Posterior cingulate gyrus (tissue), 11 donors: ENCODE data around the gene EXOC1L.
"Not testable (repeated sequence)": the region's sequence is repeated elsewhere in the genome, so short reads cannot be mapped to it uniquely, and the experiment has no call there.

Experiments used
- DNase-seq, 10 donors: peaks; one replicate each; pipeline versions ENCODE4 v3.0.0 to v3.0.0-alpha.2; 2020 to 2021; ENCODE audit warnings: mixed read lengths in 3 of 10
- intact Hi-C: fragments of 100-400 bp; cut with DNase I; formaldehyde crosslinking; loops from one replicate; pipeline ENCODE4 v1.15.1; 2023

The EXOC1L gene

GRCh38 chr4:55837903-55838302 is 18.3 kb downstream of the EXOC1L start:
- intact Hi-C loops = no loop called here
- no peak for DNase-seq

DNA sequence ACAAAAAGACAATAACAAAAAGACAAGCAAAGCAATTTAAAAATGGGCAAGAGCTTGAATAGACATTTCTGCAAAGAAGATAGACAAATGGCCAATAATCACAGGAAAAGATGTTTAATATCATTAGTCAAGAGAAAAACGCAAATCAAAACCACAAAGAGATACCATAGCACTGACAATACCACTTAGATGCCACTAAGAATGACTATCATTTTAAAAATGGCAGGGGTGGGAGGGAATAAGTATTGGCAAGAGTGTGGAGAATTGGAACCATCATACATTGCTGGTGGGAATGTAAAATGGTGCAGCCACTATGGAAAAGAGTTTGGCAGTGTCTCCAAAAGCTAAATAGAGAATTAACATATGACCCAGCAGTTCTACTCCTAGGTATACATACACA is 18.8 kb downstream of the EXOC1L start:
- intact Hi-C loops = no loop called here
- DNase-seq = no peak

DNA sequence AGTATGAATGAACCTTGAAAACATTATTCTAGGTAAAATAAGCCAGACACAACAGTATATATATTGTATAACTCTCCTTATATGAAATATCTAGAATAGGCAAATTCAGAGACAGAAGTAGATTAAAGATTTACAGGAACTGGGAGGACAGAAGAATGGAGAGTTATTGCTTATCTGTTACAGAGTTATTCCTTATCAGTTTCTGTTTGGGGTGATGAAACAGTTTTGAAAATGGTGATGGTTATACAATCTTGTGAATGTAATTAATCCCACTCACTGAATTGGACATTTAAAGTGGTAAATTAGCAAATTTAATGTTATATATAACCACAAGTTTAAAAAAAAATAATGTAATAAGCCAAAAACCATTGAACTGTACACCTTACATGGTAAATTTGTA is 19.4 kb downstream of the EXOC1L start:
- no peak for DNase-seq
- intact Hi-C loops = no loop called here

GRCh38 chr4:55840956-55841355 is 21.4 kb downstream of the EXOC1L start:
- no peak for DNase-seq
- intact Hi-C loops = no loop called here

- intact Hi-C loops = not testable (repeated sequence)
Observed at GRCh38 chr4:55841373-55842239, 22.0 kb downstream of the EXOC1L start.

GRCh38 chr4:55842312-55842711 is 22.7 kb downstream of the EXOC1L start:
- intact Hi-C loops, DNase-seq: not testable (repeated sequence)

More at GRCh38 chr4:55841373-55842239, 22.0 kb downstream of the EXOC1L start:
- not testable (repeated sequence) for DNase-seq

GRCh38 chr4:55849724-55850123 is 30.1 kb downstream of the EXOC1L start:
- DNase-seq = no peak
- intact Hi-C loops = loop anchor here (5.0 to 10.0 kb wide), 3 partner anchors 98 to 502 kb away; partner anchors contain the start of genes CEP135, SRD5A3 and TMEM165

- DNase-seq = no peak
- intact Hi-C loops = loop anchor here (5.0 to 10.0 kb wide), 3 partner anchors 95 to 505 kb away; partner anchors contain the start of genes CEP135, SRD5A3 and TMEM165
Observed at GRCh38 chr4:55851885-55852284, 32.3 kb downstream of the EXOC1L start.

GRCh38 chr4:55853484-55854046 is 34.0 kb downstream of the EXOC1L start, which contains the start of gene EXOC1:
Gene EXOC1, plus strand, starts transcription at chr4:55853648. Its CDS starts 4,676 bp downstream, at chr4:55858324.
- intact Hi-C loops = loop anchor here (1.0 to 10.0 kb wide), 4 partner anchors 94 to 506 kb away; partner anchors contain the start of genes CEP135, CLOCK, SRD5A3 and TMEM165
- peak; percentile 97 to 100 (median 99) for DNase-seq

GRCh38 chr4:55854129-55854528 is 34.5 kb downstream of the EXOC1L start:
- DNase-seq = peak in 1 of 10 donors; percentile 19
- intact Hi-C loops = loop anchor here (5.0 to 10.0 kb wide), 3 partner anchors 93 to 507 kb away; partner anchors contain the start of genes CEP135, SRD5A3 and TMEM165

- no peak for DNase-seq
- intact Hi-C loops = loop anchor here (10.0 kb wide), 1 partner anchor 463 kb away; the partner anchor contains the start of gene TMEM165
Observed at GRCh38 chr4:55857586-55857985, 38.0 kb downstream of the EXOC1L start.

DNA sequence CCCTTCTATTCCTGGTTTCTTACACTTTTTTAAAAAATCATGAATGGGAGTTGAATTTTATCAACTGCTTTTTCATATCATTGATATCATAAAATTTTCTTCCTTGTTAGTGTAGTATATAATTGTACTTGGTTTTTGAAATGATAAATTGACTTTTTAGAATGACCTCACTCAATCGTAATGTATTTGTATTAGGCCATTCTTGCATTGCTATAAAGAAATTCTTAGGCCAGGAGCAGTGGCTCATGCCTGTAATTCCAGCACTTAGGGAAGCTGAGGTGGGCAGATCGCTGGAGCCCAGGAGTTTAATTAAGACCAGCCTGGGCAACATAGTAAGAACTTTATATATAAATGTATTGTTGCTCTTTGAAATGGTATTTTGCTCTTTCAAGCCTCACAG is 40.1 kb downstream of the EXOC1L start:
- intact Hi-C loops = loop anchor here (10.0 kb wide), 1 partner anchor 465 kb away; the partner anchor contains the start of gene TMEM165

DNA sequence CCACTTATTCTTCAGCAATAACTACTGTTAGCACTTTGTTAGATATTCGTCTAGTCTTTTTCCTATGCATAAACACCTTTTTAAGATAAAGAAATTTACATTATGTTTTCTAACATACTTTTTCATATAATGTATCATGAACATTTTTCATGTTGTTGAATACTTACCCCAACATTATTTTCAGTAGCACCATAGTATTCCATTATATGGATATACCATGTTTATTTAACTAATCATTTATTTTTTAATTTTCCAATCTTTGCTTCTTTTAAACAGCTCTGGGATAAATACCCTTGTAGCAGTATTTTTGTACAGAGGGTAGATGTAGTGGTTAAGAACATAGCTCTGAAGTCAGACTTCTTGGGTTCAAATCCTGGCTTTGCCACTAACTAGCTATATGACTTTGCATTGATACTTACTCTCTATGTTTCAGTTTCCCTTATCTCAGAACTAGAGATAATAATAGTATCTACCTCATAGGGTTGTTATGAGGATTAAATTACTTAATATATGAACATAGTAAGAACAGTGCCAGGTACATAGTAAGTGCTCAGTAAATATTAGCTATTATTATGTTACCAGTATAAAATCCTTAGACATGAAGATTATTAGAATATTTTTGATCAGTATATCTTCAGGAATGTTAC is 45.1 kb downstream of the EXOC1L start:
- intact Hi-C loops = no loop called here
- DNase-seq = no peak

More for the DNA sequence above, 40.1 kb downstream of the EXOC1L start:
- DNase-seq = no peak

- no peak for DNase-seq
- intact Hi-C loops = no loop called here
Observed at GRCh38 chr4:55865228-55865806, 45.7 kb downstream of the EXOC1L start.

DNA sequence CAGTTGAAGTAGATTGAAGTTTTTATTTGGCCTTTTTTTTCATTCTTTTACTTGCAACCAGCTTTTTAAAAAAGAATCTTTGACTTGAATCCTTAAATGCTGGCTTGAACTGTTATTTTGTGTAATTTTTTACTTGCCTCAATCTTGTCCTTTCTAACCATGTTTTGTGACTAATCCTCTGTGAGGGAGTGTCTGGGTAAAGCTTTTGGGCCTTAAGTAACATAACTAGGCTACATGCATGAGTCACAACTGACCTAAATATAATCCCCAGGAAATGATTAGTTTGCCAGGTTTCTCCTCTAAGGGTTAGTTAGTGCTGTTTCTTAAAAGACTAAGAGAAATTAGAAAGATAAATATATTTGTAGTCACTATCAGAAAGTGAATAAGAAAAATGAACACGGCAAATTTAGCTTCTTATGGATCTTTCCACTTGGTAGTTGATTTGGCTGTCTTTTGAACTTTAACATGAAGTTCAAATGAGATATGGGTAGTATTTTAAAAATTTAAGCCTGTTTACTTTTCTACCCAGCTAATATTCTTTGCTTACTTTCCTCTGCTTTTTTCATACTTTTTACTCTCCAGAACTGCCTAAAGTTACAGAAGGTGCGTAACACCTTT is 46.8 kb downstream of the EXOC1L start:
- DNase-seq = no peak
- intact Hi-C loops = no loop called here

- intact Hi-C loops = no loop called here
- no peak for DNase-seq
Observed at GRCh38 chr4:55866973-55867574, 47.5 kb downstream of the EXOC1L start.

DNA sequence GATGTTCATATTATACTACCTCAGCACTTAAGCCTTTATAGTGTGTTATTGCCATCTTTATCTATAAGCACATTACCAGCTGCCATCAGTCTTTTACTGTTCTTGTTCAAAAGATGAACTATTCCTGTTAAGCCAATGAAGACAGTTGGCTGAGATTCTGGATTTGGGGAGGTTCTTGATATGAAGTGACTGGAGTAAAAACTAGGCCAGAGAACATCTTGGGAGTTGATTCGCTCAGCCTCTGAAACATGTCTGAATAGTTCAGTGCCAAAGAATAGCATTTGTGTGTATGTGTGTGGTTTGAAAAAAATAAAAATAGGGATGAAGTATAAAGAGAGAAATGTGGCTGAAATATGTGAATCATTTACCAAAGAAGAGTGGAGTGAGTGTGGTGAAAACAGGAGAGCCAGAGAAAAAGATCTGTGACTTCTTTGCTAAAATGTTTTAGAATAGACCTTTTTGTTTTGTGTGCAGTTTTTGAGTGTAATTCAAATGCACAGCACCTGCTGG is 49.0 kb downstream of the EXOC1L start:
- DNase-seq = no peak
- intact Hi-C loops = no loop called here

DNA sequence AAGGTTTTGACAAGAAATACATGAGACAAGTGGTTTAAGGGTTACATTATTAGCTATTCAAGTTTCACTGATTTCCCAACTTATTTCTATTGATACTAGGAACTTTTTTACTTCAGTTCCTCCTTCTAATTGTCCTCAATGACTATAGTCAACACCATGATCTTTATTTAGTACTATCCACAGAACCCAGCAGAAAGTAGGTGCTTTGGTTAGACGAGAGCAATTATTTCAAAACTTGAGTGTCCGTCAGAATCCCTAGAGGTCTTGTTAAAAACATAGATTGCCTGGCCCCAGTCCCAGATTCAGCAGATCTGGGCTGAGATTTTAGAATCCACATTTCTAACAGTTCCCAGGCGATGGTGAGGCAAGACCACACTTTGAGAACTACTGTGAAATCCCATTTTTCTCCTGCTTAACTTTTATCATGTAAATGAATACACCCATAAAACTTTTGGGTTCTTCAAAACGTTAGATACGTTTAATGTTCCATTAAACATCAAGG is 51.8 kb downstream of the EXOC1L start:
- DNase-seq = no peak
- intact Hi-C loops = no loop called here

DNA sequence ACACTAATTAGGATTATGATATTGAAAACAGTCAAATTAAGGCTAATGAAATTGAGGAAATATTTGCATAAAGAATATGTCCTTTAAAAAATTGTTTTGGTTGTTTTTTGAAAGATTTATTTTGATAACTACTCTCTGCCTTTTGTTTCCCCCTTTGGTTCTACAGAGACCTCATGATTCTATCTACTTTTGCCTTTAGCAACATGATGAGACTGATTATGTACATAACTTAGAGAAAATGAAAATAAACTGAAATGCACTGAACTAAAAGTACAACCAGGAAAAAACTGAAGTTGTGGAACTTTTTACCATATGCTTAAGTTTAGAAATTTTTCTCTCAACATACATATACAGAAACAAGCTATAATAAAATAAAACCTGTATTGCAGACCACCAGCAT is 55.2 kb downstream of the EXOC1L start:
- intact Hi-C loops = no loop called here
- DNase-seq = no peak
